ENCODE data around the gene TTC39A. TPM values are rescaled to one million over a fixed set of nuclear protein-coding genes. Genes with fewer than 3 reads are reported as not detected.

Gene TTC39A
- total RNA-seq, 1 experiment from 2014 or later = 15.4 TPM

DNA sequence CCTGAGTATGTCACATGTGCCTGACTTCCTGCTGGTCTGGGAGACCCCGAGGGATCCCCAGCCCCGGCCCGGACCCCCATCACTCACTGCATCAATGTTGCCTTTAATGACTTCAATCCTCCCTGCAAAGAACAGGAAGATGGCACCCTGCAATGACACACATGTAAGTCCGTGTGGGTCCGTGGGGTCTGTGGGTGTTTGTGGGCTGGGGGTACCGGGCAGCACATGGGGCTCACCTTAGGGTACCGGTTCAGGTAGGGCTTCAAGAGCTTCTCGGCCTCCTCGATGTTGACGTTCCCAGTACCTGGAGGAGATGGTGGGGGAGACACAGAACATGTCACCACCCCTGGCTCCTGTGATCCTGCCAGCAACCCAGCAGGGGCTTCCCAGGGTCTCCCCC is 28.1 kb downstream of the TTC39A start:
- H2AFZ ChIP-seq (ENCODE audit: low read depth, low read length, poor library complexity, severe bottlenecking) = no peak overlapping the region
- H3K4me1 ChIP-seq (ENCODE audit: control insufficient read depth in 1 of 2, insufficient read depth in 2 of 2, low read length in 2 of 2) = peaks cover 0 to 17% of the 10 kb centered on the region in 2 experiments; a peak in 3 of 4 replicates
- BruUV-seq (replicated peaks) = no TSS peak
- H3K4me2 ChIP-seq (ENCODE audit: low read length) = no peak overlapping the region
- RAD21 ChIA-PET (ENCODE audit: low non-redundant PET in 1 of 2, low total read pairs in 2 of 2, uncharacterized antibody in 2 of 2, unreplicated experiment in 2 of 2) = no interaction called here
- no peaks in the 10 kb centered on the region for H3K9me3 ChIP-seq (ENCODE audit: control insufficient read depth in 1 of 2, insufficient read depth in 1 of 2, low read depth in 1 of 2, low read length in 2 of 2)
- H3K27ac ChIP-seq (ENCODE audit: low read depth, low read length) = no peak overlapping the region
- intact Hi-C loops (cut with micrococcal nuclease) = no loop called here
- no peak overlapping the region for H3K9ac ChIP-seq (ENCODE audit: low read length)
- H4K20me1 ChIP-seq (ENCODE audit: insufficient read depth) = no peaks in the 10 kb centered on the region
- H3K9me2 ChIP-seq (ENCODE audit: insufficient read depth) = no peaks in the 10 kb centered on the region
- DNase-seq (ENCODE audit: low read depth, low spot score) (no peak), ATAC-seq (no peak)
- TF ChIP-seq YY1 (IDR thresholded peaks at IDR 0.05; ENCODE audit: extremely low read depth, insufficient replicate concordance, low read depth, low read length) (no peak), CEBPB (IDR thresholded peaks at IDR 0.05; ENCODE audit: low read depth) (no peak), EGR1 (IDR thresholded peaks at IDR 0.05; ENCODE audit: low read depth) (no peak), REST (IDR thresholded peaks at IDR 0.05; ENCODE audit: low read depth) (no peak), EZH2 (IDR thresholded peaks at IDR 0.05) (no peak), SIN3A (IDR thresholded peaks at IDR 0.05; ENCODE audit: low read depth) (no peak), TCF7L2 (IDR thresholded peaks at IDR 0.05; ENCODE audit: borderline replicate concordance, extremely low read depth, insufficient read depth, insufficient read length) (no peak), CBX3 (IDR thresholded peaks at IDR 0.05; ENCODE audit: low read depth) (no peak), ZFX (IDR thresholded peaks at IDR 0.05) (no peak), ELF1 (IDR thresholded peaks at IDR 0.05; ENCODE audit: borderline replicate concordance, low read depth) (no peak), JUND (IDR thresholded peaks at IDR 0.05) (no peak), SP1 (IDR thresholded peaks at IDR 0.05; ENCODE audit: low read depth) (no peak)
- TF ChIP-seq, protein P1, sequence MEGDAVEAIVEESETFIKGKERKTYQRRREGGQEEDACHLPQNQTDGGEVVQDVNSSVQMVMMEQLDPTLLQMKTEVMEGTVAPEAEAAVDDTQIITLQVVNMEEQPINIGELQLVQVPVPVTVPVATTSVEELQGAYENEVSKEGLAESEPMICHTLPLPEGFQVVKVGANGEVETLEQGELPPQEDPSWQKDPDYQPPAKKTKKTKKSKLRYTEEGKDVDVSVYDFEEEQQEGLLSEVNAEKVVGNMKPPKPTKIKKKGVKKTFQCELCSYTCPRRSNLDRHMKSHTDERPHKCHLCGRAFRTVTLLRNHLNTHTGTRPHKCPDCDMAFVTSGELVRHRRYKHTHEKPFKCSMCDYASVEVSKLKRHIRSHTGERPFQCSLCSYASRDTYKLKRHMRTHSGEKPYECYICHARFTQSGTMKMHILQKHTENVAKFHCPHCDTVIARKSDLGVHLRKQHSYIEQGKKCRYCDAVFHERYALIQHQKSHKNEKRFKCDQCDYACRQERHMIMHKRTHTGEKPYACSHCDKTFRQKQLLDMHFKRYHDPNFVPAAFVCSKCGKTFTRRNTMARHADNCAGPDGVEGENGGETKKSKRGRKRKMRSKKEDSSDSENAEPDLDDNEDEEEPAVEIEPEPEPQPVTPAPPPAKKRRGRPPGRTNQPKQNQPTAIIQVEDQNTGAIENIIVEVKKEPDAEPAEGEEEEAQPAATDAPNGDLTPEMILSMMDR (IDR thresholded peaks at IDR 0.05 in 2 of 3, conservative IDR thresholded peaks at IDR 0.05 in 1 of 3; ENCODE audit: borderline replicate concordance in 1 of 3, insufficient read depth in 1 of 3, low read depth in 2 of 3, low read length in 2 of 3) = no peak
- TF ChIP-seq, protein P2, sequence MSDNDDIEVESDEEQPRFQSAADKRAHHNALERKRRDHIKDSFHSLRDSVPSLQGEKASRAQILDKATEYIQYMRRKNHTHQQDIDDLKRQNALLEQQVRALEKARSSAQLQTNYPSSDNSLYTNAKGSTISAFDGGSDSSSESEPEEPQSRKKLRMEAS (IDR thresholded peaks at IDR 0.05) = no peak
- H3K4me3 ChIP-seq (replicated peaks in 1 of 2; ENCODE audit: low read depth in 1 of 2, low read length in 2 of 2) = no peak overlapping the region
- H3K36me3 ChIP-seq (ENCODE audit: control insufficient read depth in 1 of 2, insufficient read depth in 2 of 2, low read length in 2 of 2) = no peaks in the 10 kb centered on the region
- CTCF ChIA-PET = no interaction called here
- POLR2A ChIA-PET = no interaction called here
- H3K79me2 ChIP-seq (ENCODE audit: insufficient read depth, low read length) = no peaks in the 10 kb centered on the region
- H3K27me3 ChIP-seq (ENCODE audit: insufficient read depth, low read length) = no peaks in the 10 kb centered on the region
